OCI-M2 (cell line): ENCODE data around the gene DUSP6.

ENCODE experiments used
- DNase-seq: peaks from one replicate; lab custom pipeline; 2025; ENCODE audit not compliant: unreplicated experiment; lab: John Stamatoyannopoulos, UW

The DUSP6 gene

DNA sequence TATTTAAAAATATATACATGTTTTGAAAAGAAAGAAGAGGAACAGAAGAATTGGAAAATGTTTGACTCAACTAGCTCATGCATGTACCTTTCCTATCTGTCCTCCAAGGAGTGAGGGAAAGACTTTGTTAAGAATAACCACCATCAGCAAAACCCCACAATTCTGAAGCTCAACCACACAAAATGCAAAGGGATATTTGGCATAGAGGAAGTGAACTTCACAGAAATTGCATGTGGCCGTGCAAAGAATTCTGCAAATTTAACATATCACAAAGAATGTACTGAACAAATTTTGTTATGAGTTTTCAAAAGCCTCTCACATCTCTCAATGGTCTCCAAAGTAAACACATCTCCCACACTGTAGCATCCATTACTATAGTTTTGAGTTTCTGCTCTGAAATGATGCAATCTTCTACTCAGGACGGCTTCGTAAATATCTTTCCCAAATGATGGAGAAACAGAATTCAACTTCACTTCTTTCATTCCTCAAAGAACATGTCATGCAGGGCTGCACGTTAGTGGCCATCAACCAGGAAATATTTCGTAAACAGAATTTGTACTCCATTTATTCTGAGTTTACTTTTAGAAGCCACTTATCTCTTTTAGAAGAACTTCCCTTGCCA lies 17.6 kb downstream of the DUSP6 start:
- no peak for DNase-seq

DNA sequence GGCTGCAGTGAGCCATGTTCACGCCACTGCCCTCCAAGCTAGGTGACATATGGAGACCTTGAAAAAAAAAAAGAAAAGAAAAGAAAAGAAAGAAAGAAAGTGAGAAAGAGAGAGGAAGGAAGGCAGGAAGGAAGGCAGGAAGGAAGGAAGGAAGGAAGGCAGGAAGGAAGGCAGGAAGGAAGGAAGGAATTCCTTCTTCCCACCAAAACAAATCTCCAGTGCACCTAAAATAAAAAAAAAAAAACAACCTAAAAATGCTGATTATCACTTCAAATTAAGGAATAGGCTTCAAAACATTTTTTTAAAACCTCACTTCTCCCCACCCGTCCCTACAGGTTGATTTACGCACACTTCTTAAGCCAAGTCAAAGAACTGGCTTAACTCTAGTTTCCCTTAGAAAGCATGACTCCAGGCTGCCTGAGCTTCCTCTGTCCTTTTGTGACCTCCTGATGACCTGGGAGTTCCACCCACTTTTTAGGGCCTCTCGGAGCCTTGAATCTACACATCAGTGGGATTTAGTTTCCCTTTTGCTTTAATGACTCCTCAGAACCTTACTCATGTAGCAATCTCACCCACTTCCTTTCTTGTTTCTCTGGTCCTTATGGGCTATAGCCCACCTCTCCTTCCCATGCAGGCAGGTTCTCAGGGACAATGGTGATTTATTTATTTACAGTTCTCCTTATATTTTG lies 18.6 kb downstream of the DUSP6 start:
- no peak for DNase-seq

DNA sequence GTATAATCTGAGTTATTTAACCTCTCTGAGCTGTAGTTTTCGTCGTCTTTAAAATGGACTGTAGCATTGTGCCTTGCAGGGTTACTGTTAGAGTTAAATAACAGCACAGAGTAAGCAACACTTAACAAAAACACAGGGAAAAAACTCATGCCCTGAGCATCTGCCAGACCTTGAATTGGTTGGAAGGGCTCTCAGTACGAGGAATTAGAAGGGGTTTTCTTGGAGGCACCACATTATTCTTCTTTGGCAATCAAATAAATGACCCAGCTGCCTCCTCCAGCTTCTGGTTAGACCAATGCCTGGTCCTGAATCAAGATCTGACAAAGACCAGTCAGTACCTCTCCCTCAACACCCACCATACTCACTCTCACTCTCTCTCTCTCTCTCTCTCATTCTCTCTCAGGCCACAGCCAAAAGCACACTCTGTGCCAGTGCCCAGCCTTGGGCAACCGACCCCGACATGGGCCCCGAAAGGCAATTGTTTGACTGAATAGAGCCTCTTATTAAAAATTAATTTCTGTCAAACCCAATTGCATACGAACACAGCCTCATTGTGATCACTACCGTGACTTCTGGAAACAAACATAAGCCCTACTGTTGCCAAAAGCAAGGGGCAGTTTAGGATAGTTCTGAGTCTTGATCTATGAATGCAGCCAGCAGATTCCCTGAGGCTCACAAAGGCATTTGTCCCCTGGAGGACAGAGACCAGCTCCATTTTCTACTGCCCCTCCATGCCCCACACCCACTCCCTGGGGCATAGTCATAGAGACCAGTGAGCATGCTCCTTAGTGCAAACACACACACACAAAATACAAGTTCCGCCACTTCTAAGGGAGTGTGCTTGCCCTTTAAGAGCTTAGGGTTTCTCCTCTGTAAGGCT lies 23.9 kb downstream of the DUSP6 start:
- no peak for DNase-seq

DNA sequence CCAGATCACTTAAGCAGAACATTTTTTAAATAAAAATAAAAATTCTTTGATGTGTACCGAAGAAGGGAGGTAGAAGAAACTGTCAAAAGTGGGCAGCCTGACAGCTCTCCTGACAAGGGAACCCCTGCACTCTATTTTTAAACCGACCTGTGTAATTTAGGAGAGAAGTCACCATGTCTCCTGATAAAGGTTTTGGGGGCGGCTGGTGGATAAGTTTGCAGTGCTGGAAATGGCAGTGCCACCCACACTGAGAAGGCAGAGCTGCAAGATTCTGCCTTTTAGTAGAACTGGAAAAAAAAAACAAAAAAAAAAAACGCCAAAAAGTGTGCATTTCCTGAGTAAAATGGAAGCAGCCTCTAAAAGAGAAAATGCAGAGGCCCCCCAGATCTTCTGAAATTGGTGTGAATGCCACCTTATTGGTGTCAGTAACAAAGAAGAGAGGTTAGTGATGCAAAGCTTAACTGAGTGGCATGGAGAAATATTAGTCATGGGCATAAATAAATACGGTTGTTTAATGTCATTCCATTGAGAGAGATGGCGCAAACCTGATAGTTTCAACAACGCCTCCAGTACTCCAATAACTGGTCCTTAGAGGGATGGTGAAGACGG lies 24.7 kb downstream of the DUSP6 start:
- no peak for DNase-seq

DNA sequence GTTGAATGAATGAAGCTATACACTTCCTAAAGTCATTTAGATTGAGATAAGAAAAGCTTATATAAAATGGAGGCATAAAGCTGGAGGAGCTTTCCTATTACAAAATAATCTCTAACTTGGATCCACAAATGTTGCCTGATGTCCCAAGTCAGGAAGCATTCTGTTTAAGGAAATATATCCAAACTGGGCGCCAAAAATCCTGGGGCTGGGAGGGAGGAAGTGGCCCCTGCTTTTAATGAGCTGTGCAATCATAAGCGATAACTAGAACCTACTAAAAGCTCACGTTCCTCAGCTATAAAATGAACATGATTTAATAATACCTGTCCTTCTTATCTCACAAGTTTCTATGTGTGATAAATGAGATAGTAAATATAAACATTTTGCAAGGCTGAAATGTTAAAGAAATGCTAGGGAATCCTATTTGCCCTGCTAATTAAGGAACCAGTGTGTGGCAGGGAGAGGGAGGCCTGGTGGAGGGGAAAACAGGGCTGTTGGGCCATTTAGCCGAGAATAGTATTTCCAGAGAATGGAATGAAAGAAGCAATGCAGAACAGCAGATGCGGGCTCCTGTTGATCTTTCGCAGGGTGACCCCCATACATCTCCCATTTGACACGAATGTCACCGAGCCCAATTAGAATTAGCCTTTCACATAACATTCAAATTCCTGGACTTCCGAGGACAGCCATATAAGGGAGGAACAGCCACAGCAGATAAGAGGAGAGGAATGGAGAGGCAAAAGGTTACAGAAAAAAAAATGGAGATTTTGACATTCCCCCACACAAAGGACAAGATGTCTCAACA lies 25.9 kb downstream of the DUSP6 start:
- no peak for DNase-seq

DNA sequence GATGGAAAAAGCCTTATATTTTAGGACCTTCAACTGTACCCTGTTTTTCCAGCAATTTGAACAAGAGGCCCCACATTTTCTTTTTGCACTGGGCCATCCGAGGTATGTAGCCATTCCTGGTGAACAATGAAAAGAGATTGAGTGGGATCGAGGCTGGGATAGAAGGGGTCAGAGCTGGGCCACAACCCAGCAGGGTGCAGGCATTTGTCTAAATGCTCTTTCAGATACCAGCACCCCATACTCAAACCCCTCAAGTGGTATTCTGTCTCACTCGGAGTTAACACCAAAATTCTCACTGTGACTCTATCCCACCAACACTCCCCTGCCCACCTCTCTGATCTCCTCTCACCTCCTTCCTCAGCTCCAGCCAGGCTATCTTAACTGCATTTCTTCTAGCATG lies 26.8 kb downstream of the DUSP6 start:
- no peak for DNase-seq

DNA sequence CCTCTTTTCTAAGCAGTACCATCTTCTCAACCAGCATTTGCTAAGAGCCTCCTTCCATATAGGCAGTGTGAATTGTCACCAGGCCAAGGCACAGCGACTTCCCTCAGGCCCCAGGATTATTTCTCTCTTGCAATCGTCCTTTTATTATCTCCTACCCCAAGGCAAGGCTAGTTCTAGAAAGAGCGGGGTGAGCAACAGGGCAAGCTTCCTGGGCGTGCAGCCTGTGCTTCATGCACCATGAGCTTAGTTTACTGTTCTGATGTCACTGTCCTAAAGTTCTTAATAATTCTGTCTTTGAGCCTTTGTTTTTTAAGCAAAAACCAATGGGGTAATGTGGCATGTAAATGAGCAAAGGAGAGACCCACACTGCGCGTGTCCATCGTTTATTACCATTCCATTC lies 27.9 kb downstream of the DUSP6 start:
- DNase-seq = no peak

DNA sequence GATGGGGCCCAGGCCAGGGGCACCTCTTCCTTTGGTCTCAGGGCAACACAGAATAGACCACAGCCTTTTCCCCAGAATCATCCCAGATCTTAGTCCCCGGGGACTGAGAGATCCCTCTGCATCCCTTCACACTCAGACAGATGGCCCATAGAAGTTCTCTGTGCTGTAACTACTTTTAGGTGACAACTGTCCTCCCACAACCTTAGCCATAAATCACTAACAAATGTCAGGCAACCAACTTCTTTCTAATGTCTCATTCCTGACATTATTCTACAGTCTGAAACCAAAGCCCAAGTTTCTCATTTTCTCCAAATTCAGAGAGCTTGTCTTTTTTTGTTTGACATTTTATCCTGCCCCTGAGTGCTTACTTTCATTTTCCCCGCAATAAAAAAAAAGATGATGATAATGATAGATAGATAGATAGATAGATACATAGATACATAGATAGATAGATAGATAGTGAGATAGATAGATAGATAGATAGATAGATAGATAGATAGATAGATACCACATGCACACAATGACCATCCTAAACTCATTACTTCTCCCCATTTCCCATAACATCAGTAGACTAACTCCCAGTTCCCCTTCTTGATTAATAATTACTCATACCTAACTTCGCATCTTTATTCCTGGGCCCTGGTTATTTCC lies 28.6 kb downstream of the DUSP6 start:
- no peak for DNase-seq

DNA sequence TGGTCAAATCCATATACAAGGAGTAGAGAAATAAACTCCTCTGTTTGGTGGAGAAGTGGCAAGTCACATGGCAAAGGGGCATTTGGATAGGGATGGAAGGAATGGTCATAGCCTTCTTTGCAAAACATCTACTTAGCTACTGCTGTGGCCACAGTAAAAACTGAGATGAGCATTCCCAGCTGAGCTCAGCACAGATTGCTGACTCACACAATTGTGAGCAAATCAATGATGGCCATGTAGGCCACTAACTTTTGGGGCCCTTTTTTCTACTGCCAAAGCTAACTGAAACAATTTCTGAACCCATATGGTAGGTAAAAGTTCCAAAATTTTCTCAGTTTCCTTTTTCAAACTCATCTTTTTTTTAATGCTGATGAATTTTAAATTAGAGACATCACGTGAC lies 31.6 kb downstream of the DUSP6 start:
- no peak for DNase-seq

DNA sequence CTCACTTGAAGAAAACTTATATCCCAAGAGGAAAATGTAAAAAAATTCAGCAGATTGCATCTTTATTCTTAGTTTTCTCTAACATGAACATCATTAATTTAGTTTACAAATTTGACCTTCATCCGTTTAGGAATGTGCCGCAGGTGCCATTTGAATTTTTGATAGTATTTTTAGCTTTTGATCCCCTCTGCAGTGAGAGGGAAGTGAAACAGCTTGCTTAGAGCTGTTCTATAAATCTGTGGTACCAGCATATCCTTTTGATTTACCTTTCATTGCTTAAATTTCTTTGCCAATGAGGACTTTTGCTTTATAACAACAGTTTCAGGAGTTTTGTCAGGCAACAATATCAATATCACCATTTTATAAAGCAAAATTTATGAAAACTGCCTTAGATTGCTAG lies 32.7 kb downstream of the DUSP6 start:
- DNase-seq = no peak

DNA sequence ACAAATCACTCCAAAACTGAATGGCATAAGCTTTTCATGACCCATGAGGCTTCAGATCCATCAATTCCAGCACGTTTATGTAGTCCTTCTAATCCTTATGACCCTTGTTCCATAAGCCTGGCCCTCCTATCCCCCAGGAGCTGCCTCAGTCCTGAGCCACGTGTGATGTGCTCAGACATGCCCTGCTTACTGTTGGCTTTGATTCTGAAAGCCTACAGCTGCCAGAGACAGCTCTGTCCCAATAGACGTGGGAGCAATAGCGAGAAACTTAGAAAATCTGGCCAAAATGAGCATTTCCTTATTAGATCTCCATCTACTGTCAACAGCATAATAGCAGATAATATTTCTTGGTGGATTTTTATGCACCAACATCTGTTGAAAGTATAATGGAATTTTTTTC lies 33.2 kb downstream of the DUSP6 start:
- no peak for DNase-seq

DNA sequence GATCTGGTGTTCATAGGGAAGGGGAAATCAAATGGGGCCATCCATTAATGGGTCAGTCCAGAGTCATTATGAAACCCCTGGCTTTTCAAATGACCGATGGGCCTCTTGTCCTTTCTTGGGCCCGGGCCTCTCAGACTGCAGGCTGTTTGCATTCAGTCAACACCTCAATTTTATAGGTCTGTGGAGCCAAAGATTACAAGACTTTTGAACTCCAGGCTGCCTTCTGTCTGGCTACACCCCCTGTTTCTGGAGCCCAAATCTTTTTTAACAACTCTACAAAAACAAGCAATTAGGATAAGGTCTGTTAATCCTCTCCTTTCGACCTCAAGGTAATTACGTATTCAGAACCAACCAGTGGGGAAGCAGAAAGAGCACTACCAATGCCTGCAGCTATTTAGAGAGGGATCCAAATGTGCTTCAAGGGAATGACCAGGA lies 35.6 kb downstream of the DUSP6 start:
- no peak for DNase-seq

DNA sequence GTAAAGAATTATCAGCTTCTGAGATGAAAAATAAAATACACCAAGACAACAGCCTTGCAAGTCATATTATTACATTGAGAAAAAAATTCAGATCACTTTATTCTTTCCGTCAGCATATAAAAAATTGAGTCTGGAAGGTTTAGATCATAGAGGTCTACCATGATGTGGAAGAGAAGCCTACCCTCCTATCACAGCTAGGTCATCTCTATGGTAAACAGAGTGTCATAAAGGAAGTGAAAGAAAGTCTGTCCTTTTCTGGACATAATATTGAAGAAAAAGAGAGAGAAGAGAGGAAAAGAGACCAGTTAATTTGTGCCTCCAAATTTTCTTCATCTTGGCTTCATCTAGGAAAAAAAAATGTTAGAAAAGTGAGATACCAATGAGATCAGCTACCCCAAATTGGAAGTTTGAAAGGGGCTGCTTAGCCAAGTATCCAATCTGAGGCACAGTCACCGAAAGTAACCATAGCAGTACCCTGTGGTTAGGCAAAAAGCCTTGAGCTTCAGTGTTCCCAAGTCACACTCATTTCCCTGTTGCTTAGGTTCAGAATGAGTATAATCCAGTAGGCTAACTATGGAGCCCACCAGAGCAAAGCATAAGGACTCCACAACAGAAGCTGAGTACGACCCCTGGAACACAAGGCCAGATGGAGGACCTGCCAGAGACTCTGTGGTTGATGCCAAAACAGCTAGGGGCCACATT lies 38.1 kb downstream of the DUSP6 start:
- no peak for DNase-seq

DNA sequence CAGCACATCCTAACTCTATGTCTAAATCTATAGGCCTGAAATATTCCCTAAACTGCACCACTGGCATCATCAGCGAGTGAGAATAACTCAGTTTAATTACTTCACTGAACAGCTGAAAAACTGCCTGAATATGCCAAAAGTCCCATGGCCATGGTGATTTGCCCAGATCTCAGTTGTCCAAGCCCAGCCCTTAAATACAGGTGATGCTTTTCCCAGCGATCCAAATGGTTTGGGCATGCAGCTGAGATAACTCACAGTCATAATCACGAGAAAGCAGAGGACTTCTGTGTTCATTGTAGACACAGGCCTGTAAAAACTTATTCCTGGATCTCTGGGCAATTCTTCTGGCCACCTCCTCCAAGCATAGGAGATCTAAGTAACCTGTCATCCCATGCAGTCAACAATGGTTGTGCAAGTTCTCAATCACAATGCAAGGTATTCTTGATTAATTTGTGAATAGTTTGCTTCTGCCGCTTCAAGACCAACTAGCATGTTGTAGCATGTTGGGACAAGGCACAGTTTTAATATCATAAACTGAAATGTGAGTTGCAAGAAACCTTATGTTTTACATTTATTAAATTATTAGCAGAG lies 40.5 kb downstream of the DUSP6 start:
- DNase-seq = no peak

DNA sequence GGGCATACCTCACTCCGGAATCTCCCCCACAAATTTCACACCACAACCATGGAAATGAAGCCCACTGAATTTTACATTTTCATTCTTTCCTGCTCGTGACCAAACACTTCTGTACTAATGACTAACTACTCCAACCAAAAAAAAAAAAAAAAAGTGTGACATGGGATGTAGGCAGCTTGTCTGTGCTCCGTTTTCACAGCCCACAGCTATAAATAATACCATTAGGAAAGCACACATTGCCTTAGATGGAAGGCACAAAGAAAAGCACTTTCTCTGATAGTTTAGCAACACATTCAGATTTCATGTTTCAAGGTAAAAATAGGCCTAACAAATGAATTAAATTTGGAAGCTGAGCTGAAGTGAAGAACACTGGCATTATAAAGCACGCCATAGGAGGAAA lies 42.5 kb downstream of the DUSP6 start:
- no peak for DNase-seq

DNA sequence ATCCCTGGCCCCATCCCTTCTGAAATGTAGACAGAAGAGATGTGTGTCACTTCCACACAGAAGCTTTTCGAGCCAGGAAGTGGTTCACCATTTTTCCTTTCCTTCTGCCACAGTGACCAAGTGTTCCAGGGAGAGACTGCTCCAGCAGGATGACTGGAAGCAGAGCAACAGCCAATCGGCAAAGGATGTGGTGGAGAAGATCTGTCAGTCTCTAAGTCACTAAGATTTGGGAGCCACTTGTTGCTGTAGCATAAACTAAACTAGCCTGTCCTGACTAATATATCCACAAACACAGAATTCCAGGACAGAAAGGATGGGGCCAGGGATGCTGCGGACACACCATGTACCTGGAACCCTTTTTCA lies 42.9 kb downstream of the DUSP6 start:
- no peak for DNase-seq

DNA sequence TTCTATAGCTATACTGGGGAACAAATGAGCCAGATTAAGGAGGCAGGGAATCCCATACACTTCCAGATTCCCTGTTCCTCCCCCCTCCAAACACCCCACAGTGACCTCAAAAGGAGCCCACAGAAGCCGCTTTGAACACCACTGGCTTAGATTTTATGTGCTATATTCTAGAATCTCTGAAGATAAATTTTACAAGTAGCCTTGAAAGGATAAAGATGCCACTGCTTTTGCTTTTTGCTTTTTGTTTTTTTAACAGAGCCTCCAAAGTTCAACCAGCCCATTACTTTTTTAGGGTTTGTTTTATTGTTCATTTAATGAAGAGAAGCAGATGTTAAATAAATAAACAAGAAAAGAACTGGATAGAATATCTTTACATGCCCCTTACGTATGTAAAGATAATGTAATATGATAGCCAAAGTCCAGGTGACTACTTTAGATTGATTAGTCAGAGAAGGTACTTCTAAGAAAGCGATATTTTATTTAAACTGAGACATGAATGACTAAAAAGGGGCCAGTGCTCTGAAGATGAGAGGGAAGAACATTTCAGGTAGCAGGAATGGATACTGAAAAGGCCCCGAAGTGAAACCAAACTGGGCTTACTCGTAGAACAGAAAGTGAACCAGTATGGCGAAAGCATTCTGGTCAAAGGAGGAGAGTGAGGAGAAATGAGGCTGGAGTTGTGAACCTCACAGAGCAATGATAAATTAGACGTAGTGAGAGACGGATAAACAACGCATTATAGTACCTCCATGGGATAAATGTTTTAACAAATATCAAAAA lies 44.6 kb downstream of the DUSP6 start:
- no peak for DNase-seq

DNA sequence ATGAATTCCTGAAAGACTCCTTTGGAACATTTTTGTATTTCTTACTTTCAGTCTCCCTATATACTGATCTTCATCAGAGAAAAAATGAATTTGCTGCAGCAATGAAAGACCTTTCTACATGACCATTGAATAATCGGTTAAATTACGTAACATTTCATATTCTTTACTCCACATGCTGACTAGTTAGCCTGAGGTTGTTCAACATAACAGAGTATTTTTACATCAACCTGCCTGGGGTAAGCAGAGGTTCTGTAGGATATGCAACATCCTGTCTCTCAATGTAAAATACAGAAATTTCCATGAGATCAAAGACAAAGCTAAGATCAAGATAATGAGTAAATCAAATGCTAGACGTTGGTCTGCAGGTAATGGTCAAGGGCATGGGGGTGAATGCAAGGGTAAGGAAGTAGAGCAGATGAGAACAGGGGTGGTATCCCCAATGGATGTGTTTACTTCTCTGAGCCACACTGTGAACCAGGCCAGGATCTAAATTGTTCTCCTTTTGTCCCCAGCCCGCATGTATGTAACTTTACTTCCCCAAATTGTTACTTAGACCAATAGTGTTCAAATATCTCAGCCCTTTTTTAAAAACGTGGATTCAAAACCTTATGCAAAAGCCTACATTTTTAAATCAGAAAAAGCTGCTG lies 45.4 kb downstream of the DUSP6 start:
- no peak for DNase-seq
